Type B pancreatic cell (in vitro differentiated cells): ENCODE results near the gene MYH11. TPM values are rescaled to one million over a fixed set of nuclear protein-coding genes. Genes with fewer than 3 reads are reported as not detected.

ENCODE experiments used
- DNase-seq: peaks from one replicate; pipeline ENCODE4 v3.0.0; 2021; ENCODE audit warnings: mixed read lengths; ENCODE audit not compliant: unreplicated experiment; ENCODE audit errors: extremely low spot score
- H3K27ac Mint-ChIP-seq: 2 replicates; pipeline ENCODE4 v1.8.0; 2021; ENCODE audit warnings: mild to moderate bottlenecking, mixed read lengths
- H3K27me3 Mint-ChIP-seq: 2 replicates; pipeline ENCODE4 v1.8.0; 2021; ENCODE audit warnings: mixed read lengths
- H3K36me3 Mint-ChIP-seq: 2 replicates; pipeline ENCODE4 v1.8.0; 2021; ENCODE audit warnings: mixed read lengths
- H3K4me1 Mint-ChIP-seq: one replicate; pipeline ENCODE4 v1.8.0; 2021; ENCODE audit warnings: mixed read lengths; ENCODE audit not compliant: unreplicated experiment
- H3K4me3 Mint-ChIP-seq: 2 replicates; pipeline ENCODE4 v1.8.0; 2021; ENCODE audit warnings: mild to moderate bottlenecking, mixed read lengths
- H3K9me3 Mint-ChIP-seq: 2 replicates; pipeline ENCODE4 v1.8.0; 2021; ENCODE audit warnings: mixed read lengths
- total RNA-seq: library from RNA; stranded (reverse); gene quantifications from 2 replicates; pipeline ENCODE4 v1.2.1, GENCODE V29; 2021; ENCODE audit warnings: low replicate concordance
- TF ChIP-seq, protein P1 (sequence below): fragments of 200-600 bp; sonication (generic); conservative IDR thresholded peaks from 2 replicates; pipeline ENCODE4 v1.5.0; 2021; ENCODE audit warnings: antibody characterized with exemption, mild to moderate bottlenecking

MYH11 gene
- total RNA-seq, 1 donor from 2014 or later = 0.43 TPM

DNA sequence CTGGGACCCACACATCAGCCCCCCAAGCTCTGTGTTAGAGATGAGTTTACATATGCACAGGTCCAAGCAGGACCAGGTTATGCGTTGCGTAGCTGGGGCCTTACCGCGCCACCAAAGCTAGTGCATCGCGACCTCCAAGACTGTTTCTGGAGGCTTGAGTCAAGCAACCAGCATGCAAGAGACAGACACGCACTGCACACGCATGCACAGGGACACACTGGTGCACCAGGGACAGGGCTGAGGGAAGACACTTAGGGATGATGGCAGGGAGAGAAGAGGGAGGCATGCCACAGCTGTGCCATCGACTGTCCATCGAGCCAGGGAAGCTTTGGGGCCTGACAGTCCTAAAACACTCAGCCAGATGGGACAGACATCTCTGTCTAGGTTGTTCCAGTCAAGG is 72.8 kb downstream of the MYH11 start:
- Mint-ChIP-seq H3K4me1 (no peaks in the 10 kb centered on the region), H3K4me3 (no peak overlapping the region), H3K36me3 (no peaks in the 10 kb centered on the region), H3K9me3 (no peaks in the 10 kb centered on the region), H3K27me3 (no peaks in the 10 kb centered on the region), H3K27ac (no peak overlapping the region)
- TF ChIP-seq, protein P1, sequence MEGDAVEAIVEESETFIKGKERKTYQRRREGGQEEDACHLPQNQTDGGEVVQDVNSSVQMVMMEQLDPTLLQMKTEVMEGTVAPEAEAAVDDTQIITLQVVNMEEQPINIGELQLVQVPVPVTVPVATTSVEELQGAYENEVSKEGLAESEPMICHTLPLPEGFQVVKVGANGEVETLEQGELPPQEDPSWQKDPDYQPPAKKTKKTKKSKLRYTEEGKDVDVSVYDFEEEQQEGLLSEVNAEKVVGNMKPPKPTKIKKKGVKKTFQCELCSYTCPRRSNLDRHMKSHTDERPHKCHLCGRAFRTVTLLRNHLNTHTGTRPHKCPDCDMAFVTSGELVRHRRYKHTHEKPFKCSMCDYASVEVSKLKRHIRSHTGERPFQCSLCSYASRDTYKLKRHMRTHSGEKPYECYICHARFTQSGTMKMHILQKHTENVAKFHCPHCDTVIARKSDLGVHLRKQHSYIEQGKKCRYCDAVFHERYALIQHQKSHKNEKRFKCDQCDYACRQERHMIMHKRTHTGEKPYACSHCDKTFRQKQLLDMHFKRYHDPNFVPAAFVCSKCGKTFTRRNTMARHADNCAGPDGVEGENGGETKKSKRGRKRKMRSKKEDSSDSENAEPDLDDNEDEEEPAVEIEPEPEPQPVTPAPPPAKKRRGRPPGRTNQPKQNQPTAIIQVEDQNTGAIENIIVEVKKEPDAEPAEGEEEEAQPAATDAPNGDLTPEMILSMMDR = no peak
- DNase-seq = no peak

DNA sequence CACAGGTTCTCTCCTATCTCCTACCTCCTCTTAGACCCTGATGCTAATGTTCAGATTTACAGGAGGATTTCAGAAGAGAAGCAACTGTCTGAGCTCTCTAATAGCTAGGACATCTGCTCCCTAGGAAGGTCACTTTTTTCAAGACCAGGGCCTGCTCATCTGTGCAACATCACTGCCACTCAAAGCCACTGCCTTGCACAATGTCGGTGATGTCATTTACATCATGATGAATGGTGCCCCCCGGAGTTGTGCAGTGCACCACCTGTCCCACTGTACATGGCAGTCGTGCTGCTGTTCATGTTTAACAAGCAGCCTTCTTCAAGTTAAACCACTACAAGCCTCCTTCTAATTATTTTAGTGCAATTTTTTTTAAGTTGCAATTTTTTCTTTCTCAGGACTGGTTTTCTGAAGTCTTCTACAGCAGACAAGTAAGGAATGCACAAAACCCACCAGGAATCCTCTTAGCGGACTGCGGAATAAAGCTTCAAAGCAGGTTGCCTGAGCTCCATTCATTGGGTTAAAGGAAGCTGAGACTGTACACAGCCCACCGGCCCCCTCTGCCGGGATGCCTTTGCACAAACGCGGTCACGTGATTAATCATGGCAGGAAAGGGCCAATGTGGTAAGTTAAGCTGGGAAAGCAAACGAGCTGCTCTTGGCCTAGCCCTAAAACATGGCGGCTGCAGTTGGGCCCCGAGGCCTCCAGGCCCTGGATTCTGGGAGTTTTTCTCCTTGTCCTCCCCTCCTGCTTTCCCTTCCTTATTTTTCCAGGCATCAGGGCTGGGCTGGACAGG is 74.1 kb downstream of the MYH11 start:
- Mint-ChIP-seq H3K9me3 (no peaks in the 10 kb centered on the region), H3K4me3 (no peak overlapping the region), H3K36me3 (no peaks in the 10 kb centered on the region), H3K4me1 (no peaks in the 10 kb centered on the region), H3K27me3 (no peaks in the 10 kb centered on the region), H3K27ac (no peak overlapping the region)
- no peak for DNase-seq
- TF ChIP-seq, protein P1 = peak; percentile 20

- no peak for DNase-seq
- TF ChIP-seq, protein P1 = no peak
- peaks cover under 1% of the 10 kb centered on the region for H3K27me3 Mint-ChIP-seq
- H3K27ac Mint-ChIP-seq = no peak overlapping the region
- no peaks in the 10 kb centered on the region for H3K4me1 Mint-ChIP-seq
- H3K36me3 Mint-ChIP-seq = no peaks in the 10 kb centered on the region
- no peaks in the 10 kb centered on the region for H3K9me3 Mint-ChIP-seq
- no peak overlapping the region for H3K4me3 Mint-ChIP-seq
Observed at GRCh38 chr16:15781650-15782049, 75.2 kb downstream of the MYH11 start.

DNA sequence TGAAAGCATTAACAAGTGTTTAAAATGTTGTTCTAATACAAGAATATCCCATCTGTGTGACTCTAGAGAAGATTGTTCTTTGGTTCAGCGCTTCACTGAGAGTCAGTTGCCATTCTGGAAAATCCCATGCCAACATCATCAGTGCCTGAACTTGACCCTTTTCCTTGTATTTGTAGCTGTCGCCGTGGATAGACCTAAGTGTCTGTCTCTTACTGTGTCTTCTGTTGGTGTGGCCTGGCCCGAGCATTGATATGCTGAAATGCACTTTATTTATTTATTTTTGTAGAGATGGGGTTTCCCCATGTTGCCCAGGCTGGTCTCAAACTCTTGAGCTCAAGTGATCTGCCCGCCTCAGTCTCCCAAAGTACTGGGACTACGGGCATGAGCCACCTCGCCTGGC is 76.0 kb downstream of the MYH11 start:
- TF ChIP-seq, protein P1 = no peak
- Mint-ChIP-seq H3K4me1 (no peaks in the 10 kb centered on the region), H3K4me3 (no peak overlapping the region), H3K27me3 (peaks cover 7% of the 10 kb centered on the region), H3K27ac (no peak overlapping the region), H3K36me3 (no peaks in the 10 kb centered on the region), H3K9me3 (no peaks in the 10 kb centered on the region)
- no peak for DNase-seq

DNA sequence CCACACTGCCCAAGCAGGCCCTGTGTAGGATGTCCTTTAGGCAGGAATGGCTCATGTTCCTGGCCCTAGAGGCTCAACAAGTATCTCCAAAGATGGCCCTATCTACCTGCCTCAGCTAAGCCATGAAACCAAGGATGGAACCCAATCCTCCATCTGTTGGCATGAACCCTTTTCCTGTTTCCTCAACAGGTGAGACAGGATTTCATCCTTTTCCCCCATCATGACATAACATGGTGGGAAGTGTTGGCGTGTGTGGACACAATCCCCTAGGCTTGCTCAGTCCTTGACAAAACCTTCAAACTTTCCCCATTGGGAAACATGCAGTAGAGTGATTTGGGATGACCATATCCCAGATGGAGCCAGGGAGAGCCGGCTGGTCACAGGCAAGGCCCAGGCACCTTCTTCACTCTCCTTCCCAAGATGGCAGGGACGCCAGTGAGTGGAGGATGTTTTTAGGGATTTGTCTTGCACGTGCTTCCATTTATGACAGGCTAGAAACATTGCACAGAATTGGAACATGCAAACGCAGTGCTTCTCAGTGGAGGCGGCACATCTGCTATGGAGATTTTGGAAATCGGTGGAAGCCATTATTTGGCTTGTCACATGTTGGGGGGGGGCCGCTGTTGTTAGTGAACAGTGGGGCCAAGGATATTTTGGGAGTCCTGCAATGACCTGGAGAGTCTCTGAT is 77.0 kb downstream of the MYH11 start:
- no peak overlapping the region for H3K4me3 Mint-ChIP-seq
- H3K36me3 Mint-ChIP-seq = no peaks in the 10 kb centered on the region
- no peaks in the 10 kb centered on the region for H3K9me3 Mint-ChIP-seq
- peaks cover 7% of the 10 kb centered on the region for H3K27me3 Mint-ChIP-seq
- TF ChIP-seq, protein P1 = no peak
- no peak for DNase-seq
- H3K4me1 Mint-ChIP-seq = no peaks in the 10 kb centered on the region
- no peak overlapping the region for H3K27ac Mint-ChIP-seq
